GM21381 (cell line): ENCODE data around the gene DISC1.

Experiments used
- ATAC-seq: cut with Tn5 transposase; IDR thresholded peaks from one replicate; pipeline ENCODE4 v1.9.1; 2021; ENCODE audit warnings: mild to moderate bottlenecking, moderate library complexity; ENCODE audit not compliant: unreplicated experiment

DISC1 gene

DNA sequence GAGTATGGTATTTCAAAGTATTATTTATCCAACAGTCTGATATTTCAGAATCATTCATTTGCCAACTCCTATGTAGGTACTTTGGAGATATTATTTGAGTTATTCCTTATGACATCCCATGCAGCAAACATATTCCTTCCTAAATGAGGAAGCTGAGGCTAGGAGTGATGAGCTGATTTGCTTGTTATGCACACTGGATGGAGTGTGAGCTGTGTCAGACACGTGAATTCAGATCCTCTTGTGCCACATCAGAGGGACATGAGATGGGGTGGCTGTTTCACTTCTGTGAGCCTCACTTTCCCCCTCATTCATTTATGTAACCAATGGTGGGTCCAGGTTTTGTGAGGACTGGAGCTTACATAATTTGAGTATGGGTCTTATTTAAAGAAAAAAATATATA, 215.9 kb downstream of the DISC1 start:
- no peak for ATAC-seq

- ATAC-seq: no peak
Observed at GRCh38 chr1:231844986-231845502, 218.5 kb downstream of the DISC1 start.

DNA sequence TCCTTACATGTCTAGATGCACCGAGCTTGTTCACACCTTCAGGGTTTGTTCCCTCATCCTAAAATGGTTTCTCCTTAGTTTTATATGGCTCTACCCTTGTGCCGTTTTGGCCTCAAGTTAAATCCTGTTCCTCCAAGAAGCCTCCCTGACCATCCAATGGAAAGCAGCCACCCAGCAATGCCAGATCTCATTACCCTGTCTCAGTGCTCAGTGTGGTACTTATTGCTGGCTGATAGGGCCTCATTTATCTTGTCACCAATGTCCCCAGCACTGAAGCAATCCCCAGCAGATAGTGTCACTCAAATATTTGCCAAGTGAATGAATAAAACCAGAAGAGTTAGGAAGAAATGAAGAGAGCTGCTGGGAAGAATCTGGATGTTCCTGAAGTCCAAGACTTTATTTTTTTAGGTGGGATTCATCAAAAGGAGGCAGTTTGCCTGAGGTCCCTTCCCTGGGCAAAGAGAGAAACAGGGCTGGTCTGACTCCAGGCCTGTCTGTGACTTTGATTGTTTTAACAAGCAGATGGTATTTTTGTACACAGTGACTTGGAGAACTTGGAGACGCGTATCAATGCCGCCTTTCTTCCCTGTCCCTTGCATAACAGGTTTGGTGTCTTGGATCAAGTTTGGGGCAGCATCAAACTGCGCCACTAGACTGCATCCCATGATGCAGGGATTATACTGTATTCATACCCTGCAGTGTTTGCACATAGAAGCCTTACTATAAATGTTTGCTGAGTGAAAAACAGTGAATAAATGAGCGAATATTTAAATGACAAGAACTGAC, 221.2 kb downstream of the DISC1 start:
- no peak for ATAC-seq

DNA sequence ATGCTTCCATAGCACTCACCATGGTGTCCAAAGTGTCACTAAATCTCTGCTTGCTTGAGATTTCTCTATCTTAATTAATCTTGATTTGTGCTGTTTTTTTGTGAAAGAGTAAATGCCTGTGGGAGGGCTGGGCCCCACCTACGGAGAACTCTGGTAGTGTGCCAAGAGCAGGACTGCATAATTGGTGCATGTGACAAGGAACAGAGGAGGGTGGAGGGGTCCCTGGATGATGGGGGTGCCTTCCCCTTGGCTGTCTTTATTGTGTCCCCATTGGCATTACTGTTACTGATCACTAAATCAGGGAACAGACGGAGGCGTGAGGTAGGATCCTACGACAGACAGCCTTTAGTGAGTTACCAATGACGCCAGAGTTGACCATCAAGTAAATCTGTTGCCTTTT, 223.4 kb downstream of the DISC1 start:
- ATAC-seq: no peak

DNA sequence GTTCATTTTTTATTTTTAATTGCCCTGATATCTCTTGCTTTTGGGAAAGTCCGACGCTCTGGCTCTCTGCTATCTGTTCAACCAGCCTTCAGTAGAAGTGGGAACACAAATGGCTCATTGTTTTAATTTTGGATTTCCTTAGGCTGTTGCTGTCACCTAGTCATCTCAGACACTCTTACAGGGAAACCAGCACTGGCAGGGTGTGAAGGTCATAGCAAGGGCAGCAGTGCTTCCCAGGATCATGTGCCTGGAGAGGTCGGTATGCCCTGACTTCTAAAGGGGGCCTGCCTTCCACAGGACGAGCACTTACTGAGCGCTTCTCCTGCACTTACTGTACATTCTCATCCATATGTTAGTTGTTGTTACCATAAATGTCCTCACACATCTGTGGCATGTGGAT, 224.2 kb downstream of the DISC1 start:
- no peak for ATAC-seq

DNA sequence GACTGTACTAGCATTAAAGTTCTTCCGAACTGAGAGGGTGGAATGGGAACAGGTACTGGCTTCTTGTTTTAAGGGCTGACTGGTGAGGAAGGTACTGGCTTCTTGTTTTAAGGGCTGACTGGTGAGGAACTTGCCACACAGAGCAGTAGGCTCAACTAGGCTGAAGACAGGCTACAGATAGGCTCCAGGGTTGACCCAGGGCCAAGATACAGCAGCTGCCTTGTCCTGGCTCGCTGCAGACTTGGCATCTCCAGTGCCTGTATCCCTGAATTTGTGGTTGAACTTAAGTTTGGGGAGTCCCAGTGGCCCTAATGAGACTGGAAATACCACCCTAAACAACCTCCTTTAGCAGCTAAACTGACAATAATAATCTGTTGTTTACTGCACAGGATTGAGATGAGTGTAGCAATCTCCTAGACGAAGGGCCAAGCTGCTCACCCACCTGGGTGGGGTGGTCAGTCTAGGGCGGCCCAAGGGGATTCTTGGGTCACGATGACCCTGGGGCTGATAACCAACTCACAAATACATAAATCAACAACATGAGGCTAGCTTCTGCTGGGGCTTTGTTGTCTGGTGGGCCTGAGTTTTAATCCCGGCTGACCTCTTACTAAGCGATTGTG, 227.1 kb downstream of the DISC1 start:
- ATAC-seq: no peak

DNA sequence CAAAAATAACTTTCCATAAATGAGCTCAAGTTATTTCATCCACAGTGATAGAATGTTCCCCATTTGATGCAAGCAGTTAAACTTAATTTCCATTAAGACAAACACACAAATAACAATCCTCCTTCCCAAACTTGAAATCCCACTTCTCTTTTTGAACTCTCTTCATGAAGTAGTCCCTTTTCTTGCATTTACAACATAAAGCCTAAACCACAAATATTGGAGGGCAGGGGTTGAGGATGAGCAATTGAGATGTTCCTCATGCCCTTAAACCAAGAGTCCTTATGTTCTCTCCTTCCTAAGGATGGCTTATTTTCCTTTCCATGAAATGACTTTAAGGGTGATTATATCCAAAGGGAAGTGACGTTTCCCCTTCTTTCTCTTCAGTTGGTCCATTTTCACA, 228.8 kb downstream of the DISC1 start:
- no peak for ATAC-seq

DNA sequence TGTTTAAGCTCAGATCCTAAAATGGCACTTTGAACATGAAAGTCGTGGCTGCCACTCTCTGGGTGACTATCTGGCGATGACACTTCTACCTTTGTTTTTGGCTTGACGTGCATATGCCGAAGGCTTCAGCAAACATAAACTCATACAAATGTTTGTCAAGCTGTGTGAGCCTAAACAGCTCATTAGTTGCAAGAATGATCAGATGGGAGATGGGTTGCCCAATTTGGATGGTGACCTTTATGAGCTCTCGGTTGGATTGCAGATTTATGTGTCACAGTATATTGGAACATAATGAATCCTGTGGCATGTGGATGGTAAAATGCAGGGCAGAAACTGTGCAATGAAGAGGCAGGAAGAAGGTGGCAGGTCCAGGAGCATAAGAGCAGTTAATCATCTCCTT, 229.3 kb downstream of the DISC1 start:
- no peak for ATAC-seq

GRCh38 chr1:231856426-231856825, 229.8 kb downstream of the DISC1 start:
- ATAC-seq: no peak

DNA sequence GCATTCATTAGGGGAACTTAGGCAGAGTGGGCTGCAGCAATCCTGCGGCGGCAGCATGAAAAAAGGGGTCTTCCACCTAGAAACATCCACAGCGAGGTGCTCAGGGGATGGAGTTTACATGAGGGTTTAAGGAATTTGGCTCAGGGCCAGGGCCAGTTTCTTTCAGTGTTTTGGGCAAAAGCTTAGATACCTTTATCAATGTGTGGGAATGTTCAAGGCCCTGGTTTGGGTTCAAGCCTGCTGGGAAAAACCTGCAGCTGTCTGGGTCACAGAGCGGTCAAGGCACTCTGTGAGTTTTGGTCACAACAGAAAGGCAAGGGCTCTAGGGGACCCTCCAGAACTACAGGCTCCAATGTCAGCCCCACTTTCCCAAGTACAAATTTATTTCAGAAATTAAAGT, 230.3 kb downstream of the DISC1 start:
- no peak for ATAC-seq

GRCh38 chr1:231857609-231858135, 231.1 kb downstream of the DISC1 start:
- ATAC-seq: no peak

DNA sequence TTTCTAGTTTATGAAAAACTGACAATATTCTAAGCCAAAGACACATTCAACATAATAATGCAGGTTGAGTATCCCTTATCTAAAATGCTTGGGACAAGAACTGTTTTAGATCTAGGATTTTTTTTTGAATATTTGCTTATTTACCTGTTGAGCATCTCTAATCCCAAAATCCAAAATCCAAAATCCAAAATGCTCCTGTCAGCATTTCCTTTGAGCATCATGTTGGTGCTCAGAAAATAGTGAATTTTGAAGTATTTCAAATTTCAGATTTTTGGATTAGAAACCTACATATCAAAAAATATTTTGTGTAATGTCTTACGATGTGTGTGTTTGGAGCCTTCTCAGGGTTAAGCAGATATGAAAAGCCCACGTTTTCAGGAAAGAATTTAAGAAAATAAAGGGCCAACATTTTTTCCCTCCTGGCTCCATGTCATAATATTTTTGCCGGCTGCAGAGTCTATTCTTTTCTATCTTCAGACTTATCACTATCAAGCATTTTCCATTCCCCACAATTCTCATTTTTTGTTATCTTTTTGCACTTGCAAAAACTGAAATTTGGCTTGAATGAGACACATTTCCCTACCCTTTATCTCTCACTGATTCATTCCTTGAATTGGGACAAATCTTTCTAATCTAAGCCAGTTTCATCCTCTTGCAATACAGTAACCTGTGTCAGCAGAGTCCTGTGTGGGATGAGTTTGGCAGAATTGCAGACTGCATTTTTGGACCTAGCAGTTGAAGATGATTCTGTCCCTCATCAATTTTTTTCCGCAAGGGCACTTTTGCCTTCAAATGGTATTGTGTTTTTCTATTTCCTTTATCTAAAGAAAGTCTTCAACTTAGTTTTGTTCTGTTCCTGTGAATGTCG, 233.9 kb downstream of the DISC1 start:
- no peak for ATAC-seq

DNA sequence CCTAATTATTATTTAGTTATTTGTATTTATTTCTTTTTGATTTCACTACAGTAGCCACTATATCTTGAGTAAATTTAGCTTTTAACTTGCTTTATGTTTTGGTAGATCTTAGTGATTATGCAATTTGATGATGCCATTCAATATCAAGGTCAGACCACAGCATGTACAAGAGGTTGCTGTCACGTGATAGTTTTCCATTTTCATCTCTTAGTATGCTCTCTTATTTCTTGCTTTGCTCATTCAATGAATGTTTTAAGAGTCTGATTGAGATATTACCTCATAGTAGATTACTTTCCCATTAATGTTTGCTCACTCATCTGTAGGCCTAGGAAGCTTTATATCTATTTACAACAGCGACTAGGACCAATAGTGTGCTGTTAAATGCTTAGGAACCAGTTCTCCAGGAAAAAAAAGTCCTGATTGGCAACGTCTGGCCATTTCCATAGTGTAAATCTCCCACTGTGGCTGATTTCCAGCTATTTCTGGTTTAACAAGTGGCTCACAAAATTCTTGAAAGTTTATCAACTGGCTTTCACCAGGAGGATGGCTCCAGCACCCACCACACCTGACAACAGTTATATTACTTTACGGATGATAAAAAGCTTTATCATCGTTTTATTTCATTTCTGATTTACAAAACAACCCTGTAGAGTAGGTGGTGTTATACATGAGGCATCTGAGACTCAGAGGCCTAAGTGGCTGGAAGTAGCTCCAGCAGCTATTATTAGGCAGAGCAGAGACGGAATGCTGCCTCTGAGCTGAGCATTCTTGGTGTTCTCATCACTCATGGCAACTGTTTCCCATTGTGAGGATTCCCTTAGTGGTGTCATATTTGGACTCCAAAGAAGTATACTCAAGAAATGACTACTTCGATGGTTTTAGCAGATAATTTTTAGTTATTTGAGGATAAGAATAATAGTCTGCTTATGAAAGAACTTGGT, 235.2 kb downstream of the DISC1 start:
- ATAC-seq: no peak

- ATAC-seq: no peak
Observed at GRCh38 chr1:231862611-231863010, 236.0 kb downstream of the DISC1 start.

DNA sequence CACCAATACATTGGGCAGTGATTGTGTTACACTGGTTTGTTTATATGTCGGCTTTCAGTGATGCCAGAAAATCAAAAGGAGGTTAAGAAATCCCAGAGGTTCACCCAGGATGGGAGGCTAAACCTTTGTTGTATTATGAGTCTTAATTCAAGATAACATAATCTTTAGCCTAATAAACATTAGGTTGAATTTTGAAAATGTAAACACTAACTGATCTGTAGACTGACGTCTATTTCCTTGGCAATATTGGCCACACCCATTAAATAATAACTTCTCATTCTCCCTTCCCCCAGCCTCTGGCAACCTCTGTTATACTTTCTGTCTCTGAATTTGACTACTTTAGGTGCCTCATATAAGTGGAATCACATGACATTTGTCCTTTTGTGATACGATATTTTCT, 238.7 kb downstream of the DISC1 start:
- ATAC-seq: no peak

DNA sequence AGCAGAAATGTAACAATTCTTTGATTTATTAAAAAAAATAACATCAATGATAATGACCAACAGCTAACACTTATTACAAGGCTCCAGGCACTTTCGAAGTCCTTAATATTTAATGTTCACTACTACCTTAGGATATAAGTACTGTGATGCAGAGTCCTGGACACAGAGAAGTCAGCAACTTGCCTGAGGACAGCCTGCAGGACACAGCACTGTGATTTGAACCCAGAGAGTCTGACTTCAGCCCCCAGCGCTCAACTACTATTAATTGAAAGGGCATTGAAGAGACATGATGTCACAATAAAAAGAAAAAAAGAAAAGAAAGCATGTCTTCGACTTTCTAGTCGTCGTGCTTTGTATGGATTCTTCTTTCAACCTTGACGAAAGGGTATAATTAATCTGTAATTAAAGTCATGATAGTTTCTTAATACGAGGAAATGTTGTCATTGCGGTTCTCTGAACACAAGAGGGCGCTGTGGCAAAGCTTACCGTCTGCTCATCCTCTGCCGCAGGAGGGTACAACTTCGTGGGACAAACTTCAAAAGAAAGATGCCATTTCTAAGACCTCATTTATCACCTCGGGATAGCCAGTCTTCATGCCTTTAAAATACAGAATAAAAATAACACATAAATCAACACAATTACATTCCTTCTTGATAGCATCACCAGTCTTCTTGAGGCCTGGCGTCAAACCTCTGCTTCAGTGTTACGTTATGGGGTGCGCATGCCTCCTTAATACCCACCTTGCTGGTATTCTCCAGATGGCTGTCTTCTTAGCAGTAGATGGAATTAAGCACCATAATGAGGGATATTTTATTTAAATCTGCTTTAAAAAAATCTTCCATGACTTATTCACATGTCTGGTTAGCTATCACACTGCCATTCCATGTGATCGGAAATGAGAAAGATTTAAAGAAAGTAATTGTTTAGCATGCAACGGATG, 240.1 kb downstream of the DISC1 start:
- no peak for ATAC-seq

DNA sequence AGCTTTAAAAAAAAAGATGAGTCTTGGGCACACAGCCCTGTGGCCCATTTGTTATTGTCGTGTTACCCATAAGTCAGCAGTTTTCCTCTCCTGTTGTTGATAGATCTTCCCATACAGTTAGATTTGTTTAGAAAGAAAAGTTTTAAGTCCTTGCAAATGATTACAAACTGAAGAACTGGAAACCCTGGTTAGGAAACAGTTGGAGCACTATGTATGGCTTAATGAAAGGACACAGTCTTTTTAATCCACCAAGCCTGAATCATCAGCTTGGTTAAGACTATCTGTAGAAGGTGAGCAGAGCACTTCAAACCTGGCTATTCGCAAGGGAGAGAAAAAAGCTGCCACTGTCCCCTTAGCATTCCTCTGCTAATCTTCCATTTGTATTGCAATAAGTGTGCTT, 241.0 kb downstream of the DISC1 start:
- no peak for ATAC-seq

DNA sequence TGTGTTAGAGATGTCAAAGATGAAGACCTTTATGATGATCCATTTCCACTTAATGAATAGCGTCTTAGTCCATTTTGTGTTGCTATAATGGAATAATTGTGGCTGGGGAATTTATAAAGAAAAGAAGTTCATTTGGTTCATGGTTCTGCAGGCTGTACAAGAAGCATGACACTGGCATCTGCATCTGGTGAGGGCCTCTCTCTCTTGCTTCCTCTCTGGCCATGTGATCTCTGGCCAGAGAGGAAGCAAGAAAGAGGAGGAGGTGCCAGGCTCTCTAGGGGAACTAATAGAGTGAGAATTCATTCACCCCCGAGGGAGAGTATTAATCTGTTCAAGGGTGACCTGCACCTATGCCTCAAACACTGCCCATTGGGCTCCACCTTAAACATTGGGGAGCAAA, 242.8 kb downstream of the DISC1 start:
- ATAC-seq: no peak

DNA sequence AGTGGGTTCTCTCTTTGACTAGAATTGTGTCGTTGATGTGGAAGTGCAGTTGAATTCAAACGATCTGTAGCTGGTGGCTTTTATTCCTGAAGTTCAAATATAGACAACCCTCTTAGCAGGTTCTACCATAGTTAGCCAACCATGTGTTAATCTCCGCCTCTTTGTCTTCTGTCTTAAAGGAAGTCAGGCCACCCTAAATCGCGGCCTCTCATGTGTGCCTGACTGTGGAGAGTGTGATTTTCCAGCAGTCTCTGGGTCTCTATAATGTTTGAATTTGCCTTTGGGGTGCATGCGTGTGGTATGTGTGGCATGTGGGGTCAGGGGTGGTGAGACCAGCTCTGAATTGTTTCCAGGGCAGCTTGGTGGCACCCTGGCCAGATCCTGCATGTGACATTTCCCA, 244.9 kb downstream of the DISC1 start:
- ATAC-seq: no peak
